IMR-90 (cell line): Measurements from ENCODE around the gene LYZL1. TPM values are rescaled to one million over a fixed set of nuclear protein-coding genes. Genes with fewer than 3 reads are reported as not detected.

Experiments used
- ATAC-seq: fragments of 200-7000 bp; cut with Tn5 transposase; 2 replicates; pipeline ENCODE4 v1.9.1; 2020; ENCODE audit warnings: low read depth, mild to moderate bottlenecking, moderate library complexity
- BruUV-seq: library from RNA; stranded (reverse); fragments of 400-500 nt; replicated peaks from 2 replicates; lab custom pipeline; 2021; lab: Mats Ljungman, UMichigan
- CTCF ChIA-PET: fragments of 300-600 bp; formaldehyde crosslinking; extraction: SDS; loops from one replicate; lab custom pipeline; 2021; ENCODE audit warnings: antibody characterized with exemption; lab: Yijun Ruan, JAX
- POLR2A ChIA-PET: fragments of 300-600 bp; sonication (Branson Sonifier 250); formaldehyde crosslinking; loops from one replicate; lab custom pipeline; 2022; ENCODE audit warnings: antibody characterized with exemption; ENCODE audit not compliant: unreplicated experiment; lab: Charles Lee
- DNase-seq: peaks from one replicate; pipeline ENCODE4 v3.0.0; 2013
- H2AFZ ChIP-seq: replicated peaks from 2 replicates; pipeline ENCODE3; 2013; ENCODE audit warnings: low read length, mild to moderate bottlenecking; ENCODE audit not compliant: poor library complexity
- H2AK5ac ChIP-seq: 2 replicates; pipeline ENCODE4 v1.6.1; 2013; ENCODE audit warnings: low read depth, low read length, inconsistent platforms
- H2AK9ac ChIP-seq: replicated peaks from 2 replicates; pipeline ENCODE3; 2013; ENCODE audit warnings: mild to moderate bottlenecking, low read depth, low read length, moderate library complexity; ENCODE audit not compliant: poor library complexity
- H2BK120ac ChIP-seq: 2 replicates; pipeline ENCODE4 v1.6.1; 2013; ENCODE audit warnings: low read depth, low read length, inconsistent platforms
- H2BK15ac ChIP-seq: 3 replicates; pipeline ENCODE4 v1.6.1; 2013; ENCODE audit warnings: low read depth, low read length, inconsistent platforms
- H2BK20ac ChIP-seq: 2 replicates; pipeline ENCODE4 v1.6.1; 2013; ENCODE audit warnings: low read depth, mild to moderate bottlenecking, inconsistent platforms, low read length, moderate library complexity
- H2BK5ac ChIP-seq: 2 replicates; pipeline ENCODE4 v1.6.1; 2013; ENCODE audit warnings: mild to moderate bottlenecking, low read depth, low read length, inconsistent platforms; ENCODE audit not compliant: poor library complexity, severe bottlenecking
- H3K14ac ChIP-seq: replicated peaks from 2 replicates; pipeline ENCODE4 v1.6.1; 2013; ENCODE audit warnings: low read depth, low read length, inconsistent platforms
- H3K18ac ChIP-seq: 2 replicates; pipeline ENCODE4 v1.6.1; 2013; ENCODE audit warnings: low read depth, low read length, control low read depth
- H3K23ac ChIP-seq: 2 replicates; pipeline ENCODE4 v1.6.1; 2013; ENCODE audit warnings: low read depth, low read length, inconsistent platforms
- H3K27ac ChIP-seq: 2 replicates; pipeline ENCODE4 v1.5.1; 2013; ENCODE audit warnings: mild to moderate bottlenecking, control low read depth, low read length; ENCODE audit not compliant: insufficient read depth
- H3K27me3 ChIP-seq: 2 replicates; pipeline ENCODE4 v1.6.1; 2013; ENCODE audit warnings: low read length; ENCODE audit not compliant: control insufficient read depth, insufficient read depth
- H3K36me3 ChIP-seq: 2 replicates; pipeline ENCODE4 v1.6.1; 2013; ENCODE audit warnings: low read length, mixed read lengths; ENCODE audit not compliant: control insufficient read depth, insufficient read depth
- H3K4ac ChIP-seq: 2 replicates; pipeline ENCODE4 v1.6.1; 2013; ENCODE audit warnings: low read depth, low read length, inconsistent platforms
- H3K4me1 ChIP-seq: 2 replicates; pipeline ENCODE4 v1.6.1; 2013; ENCODE audit warnings: low read length, mixed read lengths; ENCODE audit not compliant: control insufficient read depth, insufficient read depth
- H3K4me2 ChIP-seq: 2 replicates; pipeline ENCODE4 v1.6.1; 2013; ENCODE audit warnings: low read depth, mild to moderate bottlenecking, control low read depth, low read length, moderate library complexity
- H3K4me3 ChIP-seq: 2 replicates; pipeline ENCODE4 v1.5.1; 2013; ENCODE audit warnings: low read depth, mild to moderate bottlenecking, control low read depth, low read length, moderate library complexity; ENCODE audit not compliant: insufficient read depth
- H3K56ac ChIP-seq: 2 replicates; pipeline ENCODE4 v1.6.1; 2013; ENCODE audit warnings: low read length, inconsistent platforms; ENCODE audit not compliant: insufficient read depth; ENCODE audit errors: extremely low read depth
- H3K79me1 ChIP-seq, 2 experiments: 2 replicates each; pipeline ENCODE4 v1.6.1; 2013; ENCODE audit warnings: low read length in 2 of 2, inconsistent platforms in 1 of 2, low read depth in 1 of 2
- H3K9ac ChIP-seq: 2 replicates; pipeline ENCODE4 v1.6.1; 2013; ENCODE audit warnings: low read depth, low read length, control low read depth
- H3K9me1 ChIP-seq: 2 replicates; pipeline ENCODE4 v1.6.1; 2013; ENCODE audit warnings: low read length, inconsistent platforms; ENCODE audit not compliant: insufficient read depth
- H3K9me3 ChIP-seq: 2 replicates; pipeline ENCODE4 v1.6.1; 2013; ENCODE audit warnings: low read length; ENCODE audit not compliant: control insufficient read depth, insufficient read depth
- H4K20me1 ChIP-seq: 2 replicates; pipeline ENCODE4 v1.6.1; 2013; ENCODE audit warnings: low read length, inconsistent platforms; ENCODE audit not compliant: insufficient read depth
- H4K5ac ChIP-seq: 2 replicates; pipeline ENCODE4 v1.6.1; 2013; ENCODE audit warnings: mild to moderate bottlenecking, low read depth, low read length, control low read depth
- H4K8ac ChIP-seq, 2 experiments: 2 replicates each; pipeline ENCODE4 v1.6.1; 2013; ENCODE audit warnings: low read depth in 2 of 2, low read length in 2 of 2, control low read depth in 1 of 2, inconsistent platforms in 1 of 2
- H4K91ac ChIP-seq: 2 replicates; pipeline ENCODE4 v1.6.1; 2013; ENCODE audit warnings: low read depth, low read length, inconsistent platforms; ENCODE audit not compliant: insufficient read depth
- BHLHE40 ChIP-seq: fragments of 150-350 bp; IDR thresholded peaks from 2 replicates; pipeline ENCODE4 v1.6.1; 2016; ENCODE audit warnings: mild to moderate bottlenecking, low read depth, low read length
- CEBPB ChIP-seq: IDR thresholded peaks from 2 replicates; pipeline ENCODE4 v1.6.1; 2012; ENCODE audit warnings: low read depth, low read length, improper control_type of control experiment
- CHD1 ChIP-seq: IDR thresholded peaks from 2 replicates; pipeline ENCODE4 v1.6.1; 2012; ENCODE audit warnings: low read depth, low read length, improper control_type of control experiment
- FOS ChIP-seq: fragments of 150-350 bp; IDR thresholded peaks from 2 replicates; pipeline ENCODE4 v1.6.1; 2016; ENCODE audit warnings: low read depth, low read length
- MAFK ChIP-seq: IDR thresholded peaks from 2 replicates; pipeline ENCODE4 v1.6.1; 2012; ENCODE audit warnings: low read depth, low read length, improper control_type of control experiment
- MAZ ChIP-seq: IDR thresholded peaks from 2 replicates; pipeline ENCODE4 v1.6.1; 2012; ENCODE audit warnings: low read depth, mild to moderate bottlenecking, low read length, improper control_type of control experiment, moderate library complexity, borderline replicate concordance
- MXI1 ChIP-seq: IDR thresholded peaks from 2 replicates; pipeline ENCODE4 v1.6.1; 2012; ENCODE audit warnings: low read depth, mild to moderate bottlenecking, low read length, moderate library complexity, borderline replicate concordance
- NFE2L2 ChIP-seq: fragments of 150-350 bp; IDR thresholded peaks from 2 replicates; pipeline ENCODE4 v1.6.1; 2016; ENCODE audit warnings: low read depth, mild to moderate bottlenecking, low read length
- POLR2A ChIP-seq: IDR thresholded peaks from 2 replicates; pipeline ENCODE4 v1.6.1; 2012; ENCODE audit warnings: mild to moderate bottlenecking, low read depth, low read length
- RAD21 ChIP-seq: IDR thresholded peaks from 2 replicates; pipeline ENCODE4 v1.6.1; 2012; ENCODE audit warnings: low read length, improper control_type of control experiment
- RCOR1 ChIP-seq: IDR thresholded peaks from 2 replicates; pipeline ENCODE4 v1.6.1; 2012; ENCODE audit warnings: mild to moderate bottlenecking, low read length, improper control_type of control experiment; ENCODE audit not compliant: insufficient replicate concordance
- RFX5 ChIP-seq: IDR thresholded peaks from 2 replicates; pipeline ENCODE4 v1.8.0; 2012; ENCODE audit warnings: low read depth, mild to moderate bottlenecking, low read length, moderate library complexity
- SMC3 ChIP-seq: fragments of 150-350 bp; IDR thresholded peaks from 2 replicates; pipeline ENCODE4 v1.6.1; 2016; ENCODE audit warnings: low read depth, mild to moderate bottlenecking, antibody characterized with exemption, low read length, moderate library complexity
- whole genome bisulfite sequencing, 2 experiments: methylation state at CpG; one replicate each; pipeline versions ENCODE4 v1.1.5 to v1.1.7; 2013; ENCODE audit warnings: missing lambda C conversion rate in 2 of 2; ENCODE audit not compliant: insufficient read length in 1 of 2; ENCODE audit errors: extremely low coverage in 2 of 2; 5-methylcytosine and 5-hydroxymethylcytosine counted together
- dilution Hi-C: fragments of 300-500 bp; cut with HindIII; formaldehyde crosslinking; loops from one replicate; pipeline ENCODE4 v1.14.3; 2018; ENCODE audit warnings: low sequenced_read_pairs; ENCODE audit not compliant: unreplicated experiment
- in situ Hi-C: fragments of 300-500 bp; cut with MboI; formaldehyde crosslinking; loops from 3 replicates; pipeline ENCODE4 v1.14.3; 2019; ENCODE audit warnings: low sequenced_read_pairs, inconsistent platforms, mixed read lengths
- intact Hi-C: fragments of 100-400 bp; cut with micrococcal nuclease; formaldehyde crosslinking; loops from 2 replicates; pipeline ENCODE4 v1.10.0; 2022
- polyA plus RNA-seq, 3 experiments: library from polyadenylated mRNA; depleted of rRNA; stranded (reverse); fragments of >200 nt; gene quantifications; 2 replicates each; pipeline ENCODE4 v1.2.3, GENCODE V29; 2012; ENCODE audit warnings: low replicate concordance in 1 of 3
- total RNA-seq: library from RNA; depleted of rRNA; stranded (reverse); fragments of >200 nt; gene quantifications from 2 replicates; pipeline ENCODE4 v1.2.3, GENCODE V29; 2012
- TF ChIP-seq, protein P1 (sequence below): fragments of 150-350 bp; IDR thresholded peaks from 2 replicates; pipeline ENCODE4 v1.6.1; 2016; ENCODE audit warnings: low read depth, mild to moderate bottlenecking, low read length, moderate library complexity, borderline replicate concordance
- TF ChIP-seq, protein P2 (sequence below): fragments of 150-350 bp; IDR thresholded peaks from 2 replicates; pipeline ENCODE4 v1.6.1; 2017; ENCODE audit warnings: mild to moderate bottlenecking, antibody characterized with exemption, low read length, low read depth
- TF ChIP-seq, protein P3 (sequence below): conservative IDR thresholded peaks from 2 replicates; pipeline ENCODE4 v1.5.1; 2012; ENCODE audit warnings: mild to moderate bottlenecking, low read depth, low read length, improper control_type of control experiment

The LYZL1 gene
- total and polyA plus RNA-seq, 2 of the 4 experiments (the other 2 are of a cell fraction), result not detected

DNA sequence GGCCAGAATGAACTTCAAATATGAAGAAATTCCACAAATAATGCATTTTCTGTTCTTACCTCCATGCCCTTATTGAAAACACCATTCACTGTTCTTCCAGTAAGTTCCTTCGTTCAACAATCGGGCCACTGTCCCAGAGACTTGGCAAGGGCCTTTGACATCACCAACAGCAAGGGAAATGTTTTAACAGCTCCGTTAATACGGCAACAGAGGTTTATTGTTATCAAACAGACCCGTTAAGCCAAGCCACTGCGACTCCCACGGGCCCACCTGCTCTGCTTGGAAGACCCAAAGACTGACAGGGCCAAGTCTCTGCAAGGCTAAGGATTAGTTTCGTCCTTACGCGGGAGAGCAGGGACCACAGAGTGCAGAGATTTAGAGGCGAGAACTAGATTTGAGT is 43.4 kb upstream of the LYZL1 start:
- Histone ChIP-seq H2AFZ (no peak overlapping the region), H4K20me1 (no peaks in the 10 kb centered on the region), H4K5ac (no peak overlapping the region), H2BK5ac (no peak overlapping the region), H3K4me1 (peaks cover 2% of the 10 kb centered on the region), H2AK9ac (no peak overlapping the region), H3K4ac (no peak overlapping the region), H2BK20ac (no peak overlapping the region), H3K4me2 (no peak overlapping the region), H3K27me3 (peaks cover 40% of the 10 kb centered on the region), H3K18ac (no peak overlapping the region), H3K9me1 (no peaks in the 10 kb centered on the region), H3K9me3 (peaks cover 2% of the 10 kb centered on the region; the same call in 1 of the 2 replicates), H2AK5ac (no peak overlapping the region), H3K36me3 (no peaks in the 10 kb centered on the region), H4K8ac (no peak overlapping the region), H3K23ac (no peak overlapping the region), H3K9ac (no peak overlapping the region), H3K56ac (no peak overlapping the region), H3K14ac (no peak overlapping the region), H3K27ac (no peak overlapping the region), H3K79me1 (no peaks in the 10 kb centered on the region), H3K4me3 (no peak overlapping the region), H2BK15ac (no peak overlapping the region), H2BK120ac (no peak overlapping the region), H4K91ac (no peak overlapping the region)
- no peak for TF ChIP-seq CEBPB
- no peak for TF ChIP-seq FOS
- TF ChIP-seq, protein P1, sequence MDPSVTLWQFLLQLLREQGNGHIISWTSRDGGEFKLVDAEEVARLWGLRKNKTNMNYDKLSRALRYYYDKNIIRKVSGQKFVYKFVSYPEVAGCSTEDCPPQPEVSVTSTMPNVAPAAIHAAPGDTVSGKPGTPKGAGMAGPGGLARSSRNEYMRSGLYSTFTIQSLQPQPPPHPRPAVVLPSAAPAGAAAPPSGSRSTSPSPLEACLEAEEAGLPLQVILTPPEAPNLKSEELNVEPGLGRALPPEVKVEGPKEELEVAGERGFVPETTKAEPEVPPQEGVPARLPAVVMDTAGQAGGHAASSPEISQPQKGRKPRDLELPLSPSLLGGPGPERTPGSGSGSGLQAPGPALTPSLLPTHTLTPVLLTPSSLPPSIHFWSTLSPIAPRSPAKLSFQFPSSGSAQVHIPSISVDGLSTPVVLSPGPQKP, result no peak
- TF ChIP-seq BHLHE40, result no peak
- TF ChIP-seq CHD1, result no peak
- TF ChIP-seq RFX5, result no peak
- TF ChIP-seq NFE2L2, result no peak
- TF ChIP-seq, protein P2, sequence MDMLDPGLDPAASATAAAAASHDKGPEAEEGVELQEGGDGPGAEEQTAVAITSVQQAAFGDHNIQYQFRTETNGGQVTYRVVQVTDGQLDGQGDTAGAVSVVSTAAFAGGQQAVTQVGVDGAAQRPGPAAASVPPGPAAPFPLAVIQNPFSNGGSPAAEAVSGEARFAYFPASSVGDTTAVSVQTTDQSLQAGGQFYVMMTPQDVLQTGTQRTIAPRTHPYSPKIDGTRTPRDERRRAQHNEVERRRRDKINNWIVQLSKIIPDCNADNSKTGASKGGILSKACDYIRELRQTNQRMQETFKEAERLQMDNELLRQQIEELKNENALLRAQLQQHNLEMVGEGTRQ, result no peak
- no peak for TF ChIP-seq MAFK
- no peak for TF ChIP-seq RCOR1
- TF ChIP-seq MXI1, result no peak
- TF ChIP-seq, protein P3, sequence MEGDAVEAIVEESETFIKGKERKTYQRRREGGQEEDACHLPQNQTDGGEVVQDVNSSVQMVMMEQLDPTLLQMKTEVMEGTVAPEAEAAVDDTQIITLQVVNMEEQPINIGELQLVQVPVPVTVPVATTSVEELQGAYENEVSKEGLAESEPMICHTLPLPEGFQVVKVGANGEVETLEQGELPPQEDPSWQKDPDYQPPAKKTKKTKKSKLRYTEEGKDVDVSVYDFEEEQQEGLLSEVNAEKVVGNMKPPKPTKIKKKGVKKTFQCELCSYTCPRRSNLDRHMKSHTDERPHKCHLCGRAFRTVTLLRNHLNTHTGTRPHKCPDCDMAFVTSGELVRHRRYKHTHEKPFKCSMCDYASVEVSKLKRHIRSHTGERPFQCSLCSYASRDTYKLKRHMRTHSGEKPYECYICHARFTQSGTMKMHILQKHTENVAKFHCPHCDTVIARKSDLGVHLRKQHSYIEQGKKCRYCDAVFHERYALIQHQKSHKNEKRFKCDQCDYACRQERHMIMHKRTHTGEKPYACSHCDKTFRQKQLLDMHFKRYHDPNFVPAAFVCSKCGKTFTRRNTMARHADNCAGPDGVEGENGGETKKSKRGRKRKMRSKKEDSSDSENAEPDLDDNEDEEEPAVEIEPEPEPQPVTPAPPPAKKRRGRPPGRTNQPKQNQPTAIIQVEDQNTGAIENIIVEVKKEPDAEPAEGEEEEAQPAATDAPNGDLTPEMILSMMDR, result no peak
- TF ChIP-seq POLR2A, result no peak
- no peak for TF ChIP-seq SMC3
- TF ChIP-seq MAZ, result no peak
- no peak for TF ChIP-seq RAD21
- in situ Hi-C loops, result no loop called here
- no TSS peak for BruUV-seq
- WGBS, 2 experiments, result 66% methylated on average over 3 of the region's 11 CpGs; no CpG with 5 or more reads in 1 of the 2 experiments
- POLR2A ChIA-PET, result no interaction called here
- dilution Hi-C loops, result no loop called here
- ATAC-seq, result no peak
- CTCF ChIA-PET, result no interaction called here
- no peak for DNase-seq
- intact Hi-C loops, result no loop called here
